PFSK-1 (cell line): ENCODE data around the gene MFSD12.

Source experiments
- FOXP2 ChIP-seq: optimal IDR thresholded peaks from 2 replicates; pipeline ENCODE3; 2011; ENCODE audit warnings: borderline replicate concordance, control low read depth, inconsistent platforms; ENCODE audit not compliant: insufficient read depth; ENCODE audit errors: extremely low read length, extremely low read depth
- POLR2AphosphoS5 ChIP-seq: IDR thresholded peaks from 2 replicates; pipeline ENCODE4 v1.6.1; 2012; ENCODE audit warnings: low read depth, mild to moderate bottlenecking, control low read depth, low read length, moderate library complexity
- SIN3A ChIP-seq: IDR thresholded peaks from 2 replicates; pipeline ENCODE4 v1.6.1; 2012; ENCODE audit warnings: mild to moderate bottlenecking, low read length, moderate library complexity, borderline replicate concordance; ENCODE audit not compliant: insufficient read depth
- TAF1 ChIP-seq: IDR thresholded peaks from 2 replicates; pipeline ENCODE4 v1.6.1; 2012; ENCODE audit warnings: low read length, control low read depth, borderline replicate concordance; ENCODE audit not compliant: insufficient read depth
- TF ChIP-seq, protein P1 (sequence below), 2 experiments: IDR thresholded peaks; 2 replicates each; pipeline versions ENCODE4 v1.6.1 to v1.8.0; 2011 to 2012; ENCODE audit warnings: low read depth in 2 of 2, low read length in 2 of 2, control low read depth in 1 of 2, inconsistent platforms in 1 of 2, mild to moderate bottlenecking in 1 of 2, moderate library complexity in 1 of 2; ENCODE audit not compliant: insufficient read depth in 1 of 2

MFSD12 gene

DNA sequence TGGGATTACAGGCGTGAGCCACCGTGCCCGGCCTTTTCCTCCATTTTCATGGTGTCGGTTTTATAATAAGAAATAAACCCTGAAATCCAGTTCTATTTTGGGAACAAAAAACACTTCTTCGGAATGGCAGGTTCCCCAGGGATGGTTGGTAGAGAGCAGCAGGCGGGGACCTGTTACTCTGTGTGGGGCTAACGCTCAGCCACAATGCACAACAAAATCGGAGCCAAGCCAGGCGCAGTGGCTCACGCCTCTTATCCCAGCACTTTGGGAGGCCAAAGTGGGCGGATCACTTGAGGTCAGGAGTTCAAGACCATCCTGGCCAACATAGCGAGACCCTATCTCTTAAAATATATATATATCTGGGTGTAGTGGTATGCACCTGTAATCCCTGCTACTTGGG, 43.6 kb upstream of the MFSD12 start:
- TF ChIP-seq, protein P1, sequence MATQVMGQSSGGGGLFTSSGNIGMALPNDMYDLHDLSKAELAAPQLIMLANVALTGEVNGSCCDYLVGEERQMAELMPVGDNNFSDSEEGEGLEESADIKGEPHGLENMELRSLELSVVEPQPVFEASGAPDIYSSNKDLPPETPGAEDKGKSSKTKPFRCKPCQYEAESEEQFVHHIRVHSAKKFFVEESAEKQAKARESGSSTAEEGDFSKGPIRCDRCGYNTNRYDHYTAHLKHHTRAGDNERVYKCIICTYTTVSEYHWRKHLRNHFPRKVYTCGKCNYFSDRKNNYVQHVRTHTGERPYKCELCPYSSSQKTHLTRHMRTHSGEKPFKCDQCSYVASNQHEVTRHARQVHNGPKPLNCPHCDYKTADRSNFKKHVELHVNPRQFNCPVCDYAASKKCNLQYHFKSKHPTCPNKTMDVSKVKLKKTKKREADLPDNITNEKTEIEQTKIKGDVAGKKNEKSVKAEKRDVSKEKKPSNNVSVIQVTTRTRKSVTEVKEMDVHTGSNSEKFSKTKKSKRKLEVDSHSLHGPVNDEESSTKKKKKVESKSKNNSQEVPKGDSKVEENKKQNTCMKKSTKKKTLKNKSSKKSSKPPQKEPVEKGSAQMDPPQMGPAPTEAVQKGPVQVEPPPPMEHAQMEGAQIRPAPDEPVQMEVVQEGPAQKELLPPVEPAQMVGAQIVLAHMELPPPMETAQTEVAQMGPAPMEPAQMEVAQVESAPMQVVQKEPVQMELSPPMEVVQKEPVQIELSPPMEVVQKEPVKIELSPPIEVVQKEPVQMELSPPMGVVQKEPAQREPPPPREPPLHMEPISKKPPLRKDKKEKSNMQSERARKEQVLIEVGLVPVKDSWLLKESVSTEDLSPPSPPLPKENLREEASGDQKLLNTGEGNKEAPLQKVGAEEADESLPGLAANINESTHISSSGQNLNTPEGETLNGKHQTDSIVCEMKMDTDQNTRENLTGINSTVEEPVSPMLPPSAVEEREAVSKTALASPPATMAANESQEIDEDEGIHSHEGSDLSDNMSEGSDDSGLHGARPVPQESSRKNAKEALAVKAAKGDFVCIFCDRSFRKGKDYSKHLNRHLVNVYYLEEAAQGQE (IDR thresholded peaks at IDR 0.05; ENCODE audit: insufficient read depth in 1 of 2, low read depth in 2 of 2, low read length in 2 of 2), result no peak
- TF ChIP-seq POLR2AphosphoS5 (no peak), SIN3A (no peak), FOXP2 (no peak), TAF1 (no peak)

DNA sequence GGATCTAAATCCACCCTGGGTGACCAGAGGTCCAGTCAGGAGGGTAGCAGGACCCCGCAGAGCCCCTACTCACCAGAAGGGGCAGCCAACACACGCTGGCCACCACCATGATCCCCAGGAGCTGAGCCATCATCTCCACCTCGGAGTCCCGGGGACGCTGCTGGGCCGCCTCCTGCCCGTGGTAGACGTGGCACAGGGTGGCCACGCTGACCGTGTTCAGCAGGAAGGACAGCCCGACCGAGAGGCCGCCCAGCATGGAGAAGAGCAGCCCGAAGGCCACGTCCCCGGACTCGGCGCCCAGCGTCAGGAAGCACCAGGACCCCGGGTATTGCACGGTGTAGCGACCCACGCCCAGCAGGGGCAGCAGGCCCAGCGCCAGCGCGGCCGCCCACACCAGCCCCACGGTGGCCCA, 42.4 kb upstream of the MFSD12 start:
- TF ChIP-seq POLR2AphosphoS5 (no peak), FOXP2 (no peak), TAF1 (no peak), SIN3A (no peak)
- TF ChIP-seq, protein P1 (IDR thresholded peaks at IDR 0.05; ENCODE audit: insufficient read depth in 1 of 2, low read depth in 2 of 2, low read length in 2 of 2), result no peak

DNA sequence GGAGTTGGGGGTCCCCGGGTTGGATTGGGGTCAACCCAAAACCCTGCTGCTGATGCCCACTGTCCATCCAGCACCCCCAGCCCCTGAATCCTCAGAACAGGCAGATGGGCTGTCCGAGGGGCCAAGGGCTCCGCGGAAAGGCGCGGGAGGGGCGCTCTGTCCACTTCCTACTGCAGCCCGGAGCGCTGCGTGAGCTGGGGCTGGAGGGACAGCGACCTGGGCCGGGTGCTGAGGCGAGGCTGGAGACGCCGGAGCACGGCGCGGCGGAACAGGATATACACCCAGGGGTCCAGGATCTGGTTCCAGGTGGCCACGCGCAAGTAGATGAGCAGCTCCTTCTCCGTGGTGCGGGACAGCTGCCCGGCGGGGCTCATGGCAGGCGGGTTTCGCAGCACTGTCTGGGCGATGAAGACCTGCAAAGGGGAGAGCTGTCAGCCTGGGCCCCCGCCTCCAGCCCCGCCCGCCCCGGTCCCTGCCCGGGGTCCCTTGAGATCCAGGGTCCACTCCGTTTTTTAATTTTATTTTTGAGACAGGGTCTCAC, 38.2 kb upstream of the MFSD12 start:
- no peak for TF ChIP-seq TAF1
- TF ChIP-seq POLR2AphosphoS5, result no peak
- TF ChIP-seq, protein P1 (IDR thresholded peaks at IDR 0.05; ENCODE audit: insufficient read depth in 1 of 2, low read depth in 2 of 2, low read length in 2 of 2), result no peak
- no peak for TF ChIP-seq SIN3A
- no peak for TF ChIP-seq FOXP2

DNA sequence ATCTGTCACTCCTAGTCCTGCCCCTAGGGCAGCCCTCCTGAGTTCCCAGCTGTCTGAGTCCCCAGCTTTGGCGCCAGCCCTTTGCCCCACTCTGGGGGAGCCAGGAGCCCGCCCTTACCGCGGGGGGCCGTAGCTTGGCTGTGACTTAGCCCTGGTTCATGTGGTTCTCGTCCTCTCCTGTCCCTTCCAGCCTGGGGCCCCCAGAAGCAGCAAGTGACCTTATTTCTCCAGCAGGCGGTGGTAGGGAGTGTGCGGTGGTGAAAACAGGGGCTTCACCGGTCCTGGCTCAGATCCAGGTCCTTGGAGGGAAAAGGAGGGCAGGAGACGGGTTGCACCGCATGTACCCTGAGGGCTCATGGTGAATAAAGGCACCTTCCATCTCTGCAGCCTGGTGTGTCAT, 35.8 kb upstream of the MFSD12 start:
- no peak for TF ChIP-seq SIN3A
- no peak for TF ChIP-seq POLR2AphosphoS5
- no peak for TF ChIP-seq FOXP2
- TF ChIP-seq TAF1, result no peak
- TF ChIP-seq, protein P1 (IDR thresholded peaks at IDR 0.05; ENCODE audit: insufficient read depth in 1 of 2, low read depth in 2 of 2, low read length in 2 of 2), result no peak

DNA sequence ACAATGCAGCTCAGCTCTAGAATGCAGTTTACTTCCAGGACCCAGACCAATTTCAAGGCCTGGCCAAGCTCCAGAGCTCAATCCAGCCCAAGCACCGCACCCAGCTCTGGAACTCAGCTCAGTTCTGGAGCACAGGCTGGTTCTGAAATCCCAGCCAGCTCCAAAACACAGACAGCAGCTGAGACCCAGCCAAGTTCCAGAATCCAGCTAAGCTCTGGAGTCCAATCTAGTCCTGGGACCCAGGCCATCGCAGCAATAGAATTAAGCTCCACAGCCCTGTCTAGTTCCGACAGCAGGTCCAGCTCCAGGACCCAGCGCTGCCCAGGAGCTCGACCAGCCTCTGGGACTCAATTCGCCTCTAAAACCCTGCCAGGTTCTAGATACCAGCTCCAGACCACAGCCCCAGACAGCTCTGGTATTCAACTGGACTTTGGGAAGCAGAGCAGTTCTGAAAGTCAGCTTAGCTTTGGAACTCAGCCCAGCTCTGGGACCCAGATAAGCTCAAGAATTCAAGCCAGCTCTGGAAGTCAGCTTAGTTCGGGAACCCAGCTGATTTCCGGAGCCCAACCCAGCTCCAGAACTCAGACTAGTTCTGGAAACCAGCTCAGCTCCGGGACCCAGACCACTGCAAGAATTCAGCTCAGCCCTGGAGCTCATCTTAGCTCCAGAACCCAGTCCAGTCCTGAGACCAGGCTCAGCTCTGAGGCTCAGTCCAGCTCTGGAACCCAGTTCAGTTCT, 34.7 kb upstream of the MFSD12 start:
- TF ChIP-seq, protein P1 (IDR thresholded peaks at IDR 0.05; ENCODE audit: insufficient read depth in 1 of 2, low read depth in 2 of 2, low read length in 2 of 2), result no peak
- TF ChIP-seq FOXP2 (no peak), POLR2AphosphoS5 (no peak), SIN3A (no peak), TAF1 (no peak)
